Measurements from ENCODE around the gene RNF130.

RNF130 gene

DNA sequence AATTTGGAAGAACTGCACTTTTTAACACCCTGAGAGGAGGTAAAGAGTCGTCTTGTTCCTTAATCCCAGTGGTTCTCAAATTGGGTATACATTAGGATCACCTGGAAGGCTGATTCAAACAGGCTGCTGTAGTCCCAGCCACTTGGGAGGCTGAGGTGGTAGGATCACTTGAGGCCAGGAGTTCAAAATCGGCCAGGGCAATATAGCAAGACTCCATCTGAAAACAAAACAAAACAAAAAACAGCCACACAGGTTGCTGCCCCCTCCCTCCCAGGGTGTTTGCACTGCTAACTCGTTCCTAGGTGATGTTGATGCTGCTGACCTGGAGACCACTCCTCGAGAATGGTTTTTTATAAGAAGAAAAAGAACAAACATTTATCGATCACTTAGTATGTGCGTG lies 162.3 kb downstream of the RNF130 start:
- DNase-seq: no peak

DNA sequence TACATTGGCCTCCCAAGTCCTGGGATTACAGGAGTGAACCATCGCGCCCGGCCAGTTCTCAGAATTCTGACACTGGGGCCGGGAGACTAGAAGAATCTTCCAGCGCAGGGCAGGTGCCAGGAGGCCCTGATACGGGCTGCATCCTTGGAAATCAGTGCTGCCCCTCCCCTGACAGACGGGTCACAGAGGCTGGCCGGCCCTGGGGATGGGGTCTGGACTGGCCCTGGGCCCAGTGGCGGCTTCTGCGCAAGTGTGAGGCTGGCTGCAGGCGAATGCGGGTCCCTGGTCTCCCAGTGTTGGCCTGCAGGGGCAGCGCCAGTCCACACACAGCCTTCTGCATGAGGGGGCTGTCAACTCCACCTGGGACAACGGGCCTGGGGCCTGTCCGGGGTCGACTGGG lies 163.0 kb downstream of the RNF130 start:
- DNase-seq: no peak

DNA sequence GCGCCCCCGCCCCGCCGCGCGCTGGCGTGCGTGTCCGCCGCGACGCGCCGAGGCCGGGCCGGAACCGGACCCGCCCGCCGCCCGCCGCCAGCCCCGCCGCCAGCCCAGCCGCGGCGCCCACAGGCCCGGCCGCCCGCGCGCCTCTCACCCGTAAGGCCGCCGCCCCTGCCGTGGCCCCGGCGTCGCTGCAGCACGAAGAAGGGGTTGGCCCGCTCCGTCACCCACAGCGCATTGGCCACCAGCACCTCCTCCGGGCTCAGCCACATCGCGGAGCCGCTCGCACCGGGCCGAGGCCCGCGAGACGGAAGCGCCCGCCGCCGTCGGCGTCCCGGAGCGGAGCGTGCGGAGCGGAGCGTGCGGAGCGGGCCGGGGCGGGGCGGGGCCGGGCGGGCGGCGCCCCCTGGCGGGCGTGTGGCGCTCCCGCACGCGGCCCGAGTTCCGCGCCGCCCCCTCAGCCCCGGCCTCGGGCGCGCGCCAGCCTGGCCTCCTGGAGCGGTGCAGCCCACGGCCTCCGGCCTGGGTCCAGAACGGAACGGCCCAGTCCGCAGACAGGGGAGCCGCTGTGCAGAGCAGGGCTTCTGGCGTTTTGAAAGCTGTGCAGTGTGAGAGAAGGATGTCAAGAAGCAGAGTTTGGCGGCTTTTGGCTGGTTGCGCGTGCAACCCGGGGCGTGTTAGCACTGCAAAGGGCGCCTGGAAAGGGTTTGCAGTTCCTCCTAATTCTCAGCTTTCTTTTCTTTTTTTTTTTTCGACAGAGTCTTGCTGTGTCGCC lies 163.8 kb downstream of the RNF130 start, which contains the start of gene TBC1D9B:
Gene TBC1D9B (minus strand): TSS at position 342 of the 769 bp plus-strand sequence. CDS start 76 bp downstream, at position 266.
- peak; percentile 64 for DNase-seq

DNA sequence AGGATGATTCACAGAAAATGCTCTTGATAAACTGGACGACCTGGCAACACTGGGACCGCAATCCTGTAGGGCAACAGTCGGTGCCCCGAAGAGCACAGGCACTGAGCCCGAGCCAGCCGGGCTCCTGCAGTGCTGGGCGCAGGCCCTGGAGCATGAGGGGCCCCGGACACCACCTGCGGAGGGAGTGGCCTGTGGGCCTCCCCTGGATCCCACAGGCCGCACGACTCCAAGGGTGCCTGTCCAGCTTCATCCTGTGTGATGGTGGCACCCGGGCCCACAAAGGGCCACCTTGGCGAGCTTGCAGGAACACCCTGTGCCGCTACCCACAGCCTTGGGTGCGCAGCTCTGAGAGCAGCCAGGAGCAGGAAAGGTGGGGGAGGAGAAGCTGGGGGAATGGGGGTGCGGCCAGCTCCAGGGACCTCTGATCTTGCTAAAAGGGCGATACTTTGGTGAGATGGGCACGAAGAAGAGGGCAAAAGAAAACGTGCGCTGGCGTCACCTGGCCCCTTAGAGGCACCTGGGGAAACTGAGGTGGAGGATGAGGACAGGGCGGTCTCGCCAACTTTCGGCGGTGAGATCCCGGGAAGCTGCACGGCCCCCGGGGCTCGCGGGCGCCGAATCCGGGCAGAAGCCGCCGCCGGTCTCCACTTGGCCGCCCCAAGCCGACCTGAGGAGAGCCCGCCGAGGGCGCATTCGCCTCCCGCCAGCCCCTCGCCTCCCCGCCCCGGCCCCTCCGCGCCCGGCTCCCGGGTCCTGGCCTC lies 164.6 kb downstream of the RNF130 start:
- peak; percentile 9 for DNase-seq

DNA sequence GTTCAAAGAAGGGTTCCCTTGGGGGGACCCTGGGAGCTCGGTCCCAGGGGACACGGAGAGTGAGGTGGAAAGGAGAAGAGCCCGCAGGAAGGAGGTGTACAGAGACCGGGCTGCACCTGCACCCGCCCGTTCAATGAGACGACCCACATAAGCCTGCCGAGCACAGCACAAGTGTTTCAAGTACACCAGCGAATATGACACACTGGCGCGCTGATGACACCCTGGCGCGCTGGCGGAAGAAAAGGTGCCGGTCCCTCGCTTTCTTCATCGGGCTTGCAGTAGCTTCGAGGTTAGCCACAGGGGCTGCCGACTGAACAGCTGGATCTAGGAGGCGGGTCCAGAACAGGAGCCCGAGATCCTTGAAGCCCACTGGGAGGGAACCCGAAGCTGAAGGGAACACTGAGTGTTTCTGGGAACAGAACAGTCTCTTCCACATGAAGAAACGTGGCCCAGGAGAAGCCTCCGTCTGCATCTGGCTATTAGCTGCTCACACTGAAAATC lies 165.2 kb downstream of the RNF130 start:
- no peak for DNase-seq

DNA sequence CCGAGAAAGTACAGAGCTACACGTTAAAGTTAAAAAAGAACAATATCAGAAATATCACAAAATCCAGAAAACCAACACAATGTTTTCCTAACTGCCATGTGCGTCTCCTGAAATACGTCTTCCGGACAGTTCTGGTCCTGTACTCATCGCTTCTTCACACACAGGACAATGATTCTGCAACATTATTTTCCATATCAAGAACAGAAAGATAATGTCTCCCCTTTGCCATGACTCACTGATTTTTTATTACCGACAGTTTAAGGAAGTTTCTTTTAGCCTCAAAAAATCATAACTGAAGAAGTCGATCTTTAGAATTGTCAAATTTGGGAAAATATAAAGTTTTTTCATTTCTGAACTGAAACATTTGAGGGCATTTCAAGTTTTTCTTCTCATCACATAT lies 166.4 kb downstream of the RNF130 start:
- DNase-seq: no peak

All from activated effector memory CD4-positive, alpha-beta T cell treated with Interleukin-2 at 50 U/mL for 16 hours (primary cell).